HUDEP-2 (cell line): ENCODE results near the gene ZSWIM3.
"Not testable (repeated sequence)": the region's sequence is repeated elsewhere in the genome, so short reads cannot be mapped to it uniquely, and the experiment has no call there.

ENCODE experiments used
- DNase-seq, 76 experiments: peaks; one replicate each; lab custom pipeline; 2025; ENCODE audit not compliant: unreplicated experiment in 76 of 76; lab: John Stamatoyannopoulos, UW

The ZSWIM3 gene

DNA sequence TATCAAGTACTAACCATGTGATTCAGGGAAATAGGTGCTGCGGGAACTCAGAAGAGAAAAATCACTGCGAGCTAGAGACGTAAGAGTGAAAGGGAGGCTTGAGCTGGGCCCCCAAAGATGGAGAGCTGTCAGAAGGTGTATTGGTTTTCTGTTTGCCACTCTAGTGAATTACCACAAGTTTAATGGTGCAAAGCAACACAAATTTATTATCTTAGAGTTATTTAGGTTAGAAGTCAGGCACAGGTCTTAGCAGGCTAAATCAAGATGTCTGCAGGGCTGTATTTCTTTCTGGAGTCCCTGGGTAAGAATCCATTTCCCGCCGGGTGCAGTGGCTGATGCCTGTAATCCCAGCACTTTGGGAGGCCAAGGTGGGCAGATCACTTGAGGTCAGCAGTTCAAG is 2.5 kb downstream of the ZSWIM3 start:
- DNase-seq: no peak

DNA sequence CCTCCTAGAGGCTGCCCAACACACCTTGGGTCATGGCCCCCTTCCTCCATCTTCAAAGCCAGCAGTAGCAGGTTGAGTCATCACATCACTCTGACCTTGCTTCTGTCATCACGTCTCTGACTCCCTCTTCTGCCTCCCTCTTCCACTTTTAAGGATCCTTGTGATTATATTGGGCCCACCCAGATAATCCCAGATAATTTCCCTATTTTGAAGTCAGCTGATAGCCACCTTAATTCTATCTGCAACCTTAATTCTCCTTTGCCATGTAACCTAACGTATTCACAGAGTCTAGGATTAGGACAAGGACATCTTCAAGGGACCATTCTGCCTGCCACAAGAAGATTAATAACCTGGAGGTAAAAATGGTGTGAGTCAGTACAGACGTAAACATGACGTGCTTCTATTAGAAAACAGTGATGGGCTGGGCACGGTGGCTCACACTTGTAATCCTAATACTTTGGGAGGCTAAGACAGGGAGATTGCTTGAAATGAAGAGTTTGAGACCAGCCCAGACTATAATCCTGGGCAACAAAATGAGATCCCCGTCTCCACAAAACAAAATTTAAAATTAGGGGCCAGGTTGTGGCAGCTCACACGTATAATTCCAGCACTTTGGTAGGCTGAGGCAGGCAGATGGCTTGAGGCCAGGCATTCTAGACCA is 3.3 kb downstream of the ZSWIM3 start:
- DNase-seq: peak in 13 of 76 experiments; percentile 5 to 55 (median 24)

DNA sequence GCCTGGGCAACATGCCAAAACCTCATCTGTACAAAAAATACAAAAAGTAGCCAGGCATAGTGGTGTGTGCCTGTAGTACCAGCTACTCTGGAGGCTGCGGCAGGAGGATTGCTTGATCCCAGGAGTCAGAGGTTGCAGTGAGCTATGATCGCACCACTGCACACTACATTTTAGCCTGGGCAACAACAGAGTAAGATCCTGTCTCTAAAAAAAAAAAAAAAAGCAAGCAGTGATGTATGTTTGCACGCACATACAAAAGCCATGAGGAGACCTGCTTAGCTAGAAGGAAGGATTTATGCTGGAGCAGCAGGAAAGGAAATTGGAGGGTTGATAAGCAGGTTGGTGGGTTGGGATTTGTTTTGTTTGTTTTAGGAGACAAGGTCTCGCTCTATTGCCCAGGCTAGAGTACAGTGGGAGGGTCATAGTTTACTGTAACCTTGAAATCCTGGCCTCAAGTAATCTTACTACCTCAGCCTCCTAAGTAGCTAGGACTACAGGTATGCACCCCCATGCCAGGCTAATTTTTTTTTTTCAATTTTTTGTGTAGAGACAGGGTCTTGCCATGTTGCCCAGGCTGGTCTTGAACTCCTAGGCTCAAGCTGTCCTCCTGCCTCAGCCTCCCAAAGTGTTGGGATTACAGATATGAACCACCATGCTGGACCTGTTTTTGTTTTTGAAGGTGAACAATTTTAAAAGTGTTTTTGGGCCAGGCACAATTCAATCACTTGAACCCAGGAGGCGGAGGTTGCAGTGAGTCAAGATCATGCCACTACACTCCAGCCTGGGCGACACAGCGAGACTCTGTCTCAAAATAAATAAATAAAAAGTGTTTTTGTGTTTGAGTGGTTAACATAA is 4.0 kb downstream of the ZSWIM3 start:
- peak in 27 of 76 experiments; percentile 4 to 63 (median 33) for DNase-seq

DNA sequence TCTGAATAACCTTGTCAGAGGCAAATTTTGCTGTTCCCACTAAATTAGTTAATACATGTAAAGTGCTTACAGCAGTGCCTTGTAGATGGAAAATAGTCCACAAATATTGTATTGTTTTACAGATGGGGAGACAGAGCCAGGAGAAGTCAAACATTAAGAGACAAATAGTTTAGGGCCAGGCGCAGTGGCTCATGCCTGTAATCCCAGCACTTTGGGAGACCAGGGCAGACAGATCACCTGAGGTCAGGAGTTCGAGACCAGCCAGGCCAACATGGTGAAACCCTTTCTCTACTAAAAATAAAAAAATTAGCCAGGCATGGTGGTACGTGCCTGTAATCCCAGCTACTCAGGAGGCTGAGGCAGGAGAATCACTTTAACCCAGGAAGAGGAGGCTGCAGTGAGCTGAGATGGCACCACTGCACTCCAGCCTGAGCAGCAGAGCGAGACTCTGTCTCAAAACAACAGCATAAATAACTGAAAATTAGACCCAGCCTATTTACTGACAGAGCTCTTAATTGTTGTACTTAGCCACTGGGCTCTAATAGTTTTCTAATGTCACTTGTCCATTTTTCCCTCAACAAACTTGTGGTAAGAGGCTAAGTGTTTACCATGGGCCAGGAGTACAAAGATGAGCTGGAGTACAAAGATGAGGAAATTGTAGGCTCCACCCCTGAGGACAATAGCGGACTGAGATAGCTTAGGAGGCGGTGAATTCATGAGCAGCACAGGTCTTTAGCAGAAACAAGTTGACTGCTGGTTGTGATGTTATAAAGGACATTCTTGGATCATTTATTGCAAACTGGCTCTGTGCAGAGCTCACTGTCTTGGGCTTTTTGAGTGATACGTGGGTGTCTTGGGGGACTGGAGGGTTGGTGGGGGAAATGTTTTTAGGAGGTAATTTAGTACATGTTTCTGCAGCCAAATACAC is 6.4 kb downstream of the ZSWIM3 start:
- peak in 1 of 76 experiments; percentile 1 for DNase-seq

DNA sequence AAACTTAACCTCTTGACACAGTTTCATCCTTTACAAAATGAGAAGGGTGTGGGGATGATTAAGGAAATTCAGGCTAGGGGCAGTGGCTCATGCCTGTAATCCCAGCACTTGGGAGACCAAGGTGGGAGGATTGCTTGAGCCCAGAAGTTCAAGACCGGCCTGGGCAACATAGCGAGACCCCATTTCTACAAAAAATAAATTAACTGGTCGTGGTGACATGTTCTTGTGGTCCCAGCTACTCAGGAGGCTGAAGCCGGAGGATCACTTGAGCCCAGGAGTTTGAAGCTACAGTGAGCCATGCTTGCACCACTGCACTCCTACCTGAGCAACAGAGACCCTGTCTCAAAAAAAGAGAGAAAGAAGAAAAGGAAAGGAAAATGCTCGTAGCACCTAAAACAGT is 9.0 kb downstream of the ZSWIM3 start:
- no peak for DNase-seq

DNA sequence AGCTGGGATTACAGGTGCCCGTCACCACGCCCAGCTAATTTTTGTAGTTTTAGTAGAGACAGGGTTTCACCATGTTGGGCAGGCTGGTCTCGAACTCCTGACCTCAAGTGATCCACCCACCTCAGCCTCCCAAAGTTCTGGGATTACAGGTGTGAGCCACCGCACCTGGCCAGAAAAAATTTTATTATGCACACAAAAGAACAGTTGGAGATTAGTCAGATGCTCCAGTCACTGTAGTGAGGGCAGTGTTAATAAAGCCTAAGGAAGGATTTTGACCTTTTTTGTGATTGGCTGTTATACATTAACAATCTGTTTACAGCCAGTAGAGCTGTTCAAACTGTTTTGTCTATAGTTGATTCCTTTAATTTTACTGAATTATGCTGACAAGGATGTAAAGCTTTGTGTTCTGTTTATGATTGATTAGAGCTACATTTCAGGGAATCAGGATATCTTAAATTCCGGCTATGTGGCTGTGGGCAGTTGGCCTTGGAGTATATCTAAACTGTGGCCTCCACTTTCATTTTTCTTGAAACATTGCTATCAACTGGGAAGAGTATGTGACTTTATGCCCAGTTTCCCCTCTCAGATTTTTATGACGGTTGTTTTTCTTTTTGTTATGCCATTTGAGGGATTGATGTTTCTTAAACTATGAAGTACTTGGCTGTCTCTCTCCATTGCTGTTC is 9.9 kb downstream of the ZSWIM3 start:
- no peak for DNase-seq

DNA sequence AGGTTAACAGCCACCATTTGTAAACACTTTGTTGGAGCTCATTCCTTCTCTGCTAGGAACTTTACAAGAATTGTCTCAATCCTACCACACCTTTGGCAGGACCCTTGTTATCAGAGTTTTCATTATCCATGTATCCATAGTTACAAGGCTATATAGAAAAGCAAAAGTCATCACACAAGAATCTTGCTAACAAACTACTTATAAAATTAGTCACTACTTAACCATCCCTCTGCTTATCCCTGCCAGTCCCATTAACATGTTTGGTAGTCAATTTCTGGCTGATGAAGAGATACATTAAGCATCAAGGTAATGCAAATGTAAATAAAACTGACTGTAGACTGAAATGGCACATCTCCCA is 10.4 kb downstream of the ZSWIM3 start:
- no peak for DNase-seq

DNA sequence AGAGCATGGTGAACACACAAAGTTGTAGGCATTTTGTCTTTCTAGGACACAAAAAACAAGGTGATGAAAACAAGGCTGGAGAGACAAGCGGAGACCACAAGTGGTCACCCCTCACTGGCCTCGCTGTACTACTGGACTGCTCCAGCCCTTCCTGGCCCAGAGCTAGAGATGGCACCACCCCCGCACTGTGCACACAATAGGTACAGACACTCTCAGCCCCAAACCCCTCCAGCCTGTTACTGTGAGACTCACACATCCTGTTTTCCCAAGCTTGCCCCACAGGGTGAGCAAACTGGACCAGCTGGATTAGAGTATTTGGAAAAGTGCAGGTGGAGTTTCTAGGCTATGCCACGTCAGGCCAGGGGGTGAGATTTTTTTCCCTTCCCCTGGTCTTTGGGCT is 15.2 kb downstream of the ZSWIM3 start:
- no peak for DNase-seq

DNA sequence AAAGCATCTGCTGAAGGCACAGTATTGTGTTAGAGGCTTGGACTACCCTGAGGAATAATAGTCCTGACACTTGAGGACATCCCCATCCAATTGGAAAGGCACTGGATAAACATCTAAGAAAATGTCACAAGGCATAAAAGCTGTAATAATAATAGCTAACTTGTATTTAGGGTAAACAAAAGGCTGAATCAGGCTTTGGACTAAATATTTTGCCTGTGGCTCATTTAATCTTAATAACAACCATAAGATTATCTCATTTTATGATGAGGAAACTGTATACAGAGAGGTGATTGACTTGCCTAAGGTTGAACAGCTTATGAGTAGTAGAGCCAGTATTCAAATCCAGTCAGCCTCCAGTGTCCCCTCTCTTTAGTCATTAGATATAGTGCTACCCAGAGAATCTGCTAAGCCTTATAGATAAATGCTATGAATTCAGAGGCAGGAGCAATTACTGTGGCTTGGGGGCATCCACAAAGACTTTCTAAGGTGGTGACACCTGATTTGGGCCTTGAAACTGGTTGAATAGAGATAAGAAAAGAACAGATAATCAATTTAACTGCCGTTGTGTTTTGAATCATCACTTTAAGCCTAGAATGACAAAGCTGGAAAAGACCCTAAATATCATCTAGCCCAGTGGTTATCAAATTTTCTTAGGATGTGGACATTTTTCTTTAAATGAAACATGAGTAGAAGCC is 16.1 kb downstream of the ZSWIM3 start:
- DNase-seq: peak in 4 of 76 experiments; percentile 15 to 32 (median 20)

DNA sequence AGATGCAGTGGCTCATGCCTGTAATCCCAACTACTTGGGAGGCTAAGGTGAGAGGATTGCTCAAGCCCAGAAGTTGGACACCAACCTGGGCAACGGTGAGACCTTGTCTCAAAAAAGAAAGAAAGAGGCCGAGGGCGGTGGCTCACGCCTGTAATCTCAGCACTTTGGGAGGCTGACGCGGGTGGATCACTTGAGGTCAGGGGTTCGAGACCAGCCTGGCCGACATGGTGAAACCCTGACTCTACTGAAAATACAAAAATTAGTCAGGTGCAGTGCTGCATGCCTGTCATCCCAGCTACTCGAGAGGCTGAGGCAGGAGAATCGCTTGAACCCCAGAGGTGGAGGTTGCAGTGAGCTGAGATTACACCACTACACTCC is 16.7 kb downstream of the ZSWIM3 start:
- DNase-seq: not testable (repeated sequence)

DNA sequence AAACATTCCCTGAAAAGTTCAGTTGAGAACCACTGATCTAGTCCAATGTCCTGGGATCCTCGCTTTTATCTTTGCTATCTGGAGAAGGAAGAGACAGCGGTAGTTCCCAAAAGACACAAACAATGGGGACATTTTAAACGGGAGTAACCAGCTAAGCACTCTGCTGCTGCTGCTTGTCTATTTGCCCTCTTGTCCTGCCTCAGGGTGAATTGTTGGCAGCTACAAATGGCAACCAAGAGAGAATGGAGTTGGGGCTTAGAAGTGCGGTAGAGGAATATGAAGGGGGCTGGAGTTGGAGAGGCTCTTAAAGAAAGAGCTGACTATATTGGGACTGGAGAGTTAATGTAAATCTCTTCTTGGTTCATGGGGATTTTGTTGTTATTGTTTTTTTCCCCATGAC is 17.2 kb downstream of the ZSWIM3 start:
- DNase-seq: no peak

DNA sequence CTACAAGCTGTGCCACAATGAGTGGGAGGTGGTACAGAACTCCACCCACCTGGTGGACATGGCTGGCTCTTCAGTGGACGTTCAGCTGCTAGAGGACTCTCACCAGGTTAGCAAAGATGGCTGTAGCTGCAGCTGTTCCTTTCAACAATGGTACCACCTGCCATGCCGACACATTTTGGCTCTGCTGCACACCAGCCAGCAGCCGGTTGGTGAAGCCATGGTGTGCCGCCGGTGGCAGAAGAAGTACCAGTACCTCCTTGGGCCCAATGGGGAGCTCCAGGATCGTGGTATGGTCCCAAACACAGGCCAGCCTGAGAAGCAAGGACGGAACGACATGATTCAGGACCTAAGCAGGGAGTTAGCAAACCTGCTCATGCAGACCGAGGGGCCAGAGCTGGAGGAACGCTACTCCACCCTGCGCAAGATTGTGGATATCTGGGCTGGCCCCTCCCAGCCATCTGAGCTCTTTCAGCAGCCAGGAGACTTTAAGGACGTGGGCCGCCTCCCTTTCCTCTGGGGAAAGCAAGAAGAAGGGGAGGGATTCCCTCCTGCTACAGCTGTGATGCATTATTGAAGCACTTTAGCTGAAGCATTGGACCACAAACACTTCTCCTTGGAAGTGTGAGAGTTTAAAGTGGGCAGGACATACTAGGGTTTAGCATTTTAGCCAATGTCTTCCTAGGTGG is 20.8 kb downstream of the ZSWIM3 start:
- peak in 70 of 76 experiments; percentile 14 to 88 (median 58) for DNase-seq

DNA sequence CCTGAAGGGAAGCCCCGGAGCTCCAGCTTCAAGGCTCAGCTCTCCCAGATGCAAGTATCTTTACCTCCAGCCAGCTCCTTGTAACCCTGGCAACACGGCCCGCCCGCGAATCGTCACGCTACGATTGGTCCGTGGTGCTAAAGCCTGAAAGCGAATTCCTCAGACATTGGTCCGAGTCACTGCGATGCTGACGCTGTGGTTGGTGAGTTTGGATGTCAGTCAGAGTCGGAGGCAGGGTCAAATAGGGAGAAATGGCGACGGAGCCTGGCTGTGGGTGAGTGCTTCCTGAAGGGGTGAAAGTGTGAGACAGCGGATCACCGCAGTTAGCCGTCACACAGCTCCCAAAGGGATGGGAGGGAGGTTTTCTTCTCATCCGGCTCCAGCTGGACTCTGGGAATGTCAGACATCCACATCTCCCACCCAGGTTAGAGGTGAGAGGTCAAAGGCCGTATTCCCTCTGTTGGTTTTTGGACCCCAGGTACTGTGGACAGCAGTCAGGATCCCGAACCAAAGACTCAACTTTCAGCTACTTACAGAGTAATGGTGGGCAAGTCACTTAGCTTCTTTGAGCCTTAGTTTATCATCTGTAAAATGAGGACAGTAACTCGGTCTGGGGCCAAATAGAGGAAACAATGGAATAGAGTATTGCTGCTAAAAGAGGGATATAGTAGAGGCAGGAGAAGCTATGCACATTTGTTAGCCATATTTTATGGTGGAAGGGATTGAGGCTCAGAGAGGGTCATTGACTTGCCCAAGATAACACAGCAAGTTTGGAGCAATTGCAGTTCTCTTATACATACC is 23.8 kb downstream of the ZSWIM3 start, which contains the start of gene ZSWIM1:
Gene ZSWIM1, plus strand, starts transcription at position 240 of the 801 bp plus-strand sequence. CDS start 1,366 bp downstream, outside the sequence.
- DNase-seq: peak; percentile 41 to 100 (median 97)

DNA sequence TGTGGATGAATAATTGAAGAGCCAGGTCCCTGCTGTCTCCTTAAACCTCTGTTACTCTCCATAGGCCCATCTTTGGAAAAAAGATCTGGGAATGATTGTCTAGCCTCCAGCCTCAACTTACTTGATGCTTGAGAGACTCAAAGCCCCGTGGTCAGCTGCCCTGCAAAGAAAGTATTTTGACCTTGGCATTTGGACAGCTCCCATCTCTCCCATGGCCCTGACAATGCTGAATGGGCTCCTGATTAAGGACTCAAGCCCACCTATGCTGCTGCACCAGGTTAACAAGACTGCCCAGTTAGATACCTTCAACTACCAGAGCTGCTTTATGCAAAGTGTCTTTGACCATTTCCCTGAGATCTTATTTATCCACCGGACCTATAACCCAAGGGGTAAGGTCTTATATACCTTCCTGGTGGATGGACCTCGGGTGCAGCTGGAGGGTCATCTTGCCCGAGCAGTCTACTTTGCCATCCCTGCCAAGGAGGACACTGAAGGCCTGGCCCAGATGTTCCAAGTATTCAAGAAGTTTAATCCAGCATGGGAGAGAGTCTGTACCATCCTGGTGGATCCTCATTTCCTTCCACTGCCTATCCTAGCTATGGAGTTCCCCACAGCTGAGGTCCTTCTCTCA is 25.2 kb downstream of the ZSWIM3 start:
- DNase-seq: no peak

DNA sequence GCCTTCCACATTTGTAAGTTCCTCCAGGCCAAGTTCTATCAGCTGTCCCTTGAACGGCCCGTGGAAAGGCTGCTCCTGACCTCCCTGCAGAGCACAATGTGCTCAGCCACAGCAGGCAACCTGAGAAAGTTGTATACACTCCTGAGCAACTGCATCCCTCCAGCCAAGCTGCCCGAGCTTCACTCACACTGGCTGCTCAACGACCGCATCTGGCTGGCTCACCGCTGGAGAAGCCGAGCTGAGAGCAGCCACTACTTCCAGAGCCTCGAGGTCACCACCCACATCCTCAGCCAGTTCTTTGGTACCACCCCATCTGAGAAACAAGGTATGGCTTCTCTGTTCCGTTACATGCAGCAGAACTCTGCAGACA is 25.7 kb downstream of the ZSWIM3 start:
- no peak for DNase-seq

DNA sequence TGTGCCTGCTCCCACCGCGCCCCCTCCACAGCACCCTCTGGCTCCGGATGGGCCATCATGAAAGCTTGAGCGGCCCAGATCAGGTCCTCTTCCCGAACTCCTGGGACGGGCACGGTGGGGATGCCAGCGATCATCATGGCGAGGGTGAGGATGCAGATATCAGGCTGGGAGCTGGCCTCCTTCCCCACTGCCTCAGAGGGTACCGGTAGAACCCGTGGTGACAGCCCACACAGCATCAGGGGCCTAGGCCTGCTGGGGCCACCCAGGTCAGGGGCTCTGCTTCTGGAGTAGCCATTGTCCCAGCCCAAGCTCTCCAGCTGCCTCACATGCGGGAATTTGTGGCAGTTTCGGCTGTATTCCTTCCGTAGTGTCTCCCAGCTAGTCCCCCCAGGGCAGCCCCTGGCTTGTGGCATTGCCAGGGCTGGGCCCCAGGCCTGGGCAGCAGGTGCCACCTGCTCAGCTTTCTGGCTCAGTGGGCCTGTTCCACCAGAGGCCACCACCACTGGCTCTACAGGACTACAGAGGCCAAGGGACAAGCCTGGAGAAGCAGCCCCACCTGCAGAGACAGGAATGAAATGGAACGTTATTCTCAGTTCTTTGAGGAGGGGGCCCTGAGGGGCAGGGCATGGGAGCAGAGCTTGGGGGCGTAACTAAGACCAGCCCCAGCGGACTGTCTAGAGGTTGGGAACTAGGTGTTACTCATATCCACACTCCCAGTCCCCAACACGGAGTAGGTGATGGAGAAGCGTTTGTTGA is 29.4 kb downstream of the ZSWIM3 start:
- DNase-seq: no peak

DNA sequence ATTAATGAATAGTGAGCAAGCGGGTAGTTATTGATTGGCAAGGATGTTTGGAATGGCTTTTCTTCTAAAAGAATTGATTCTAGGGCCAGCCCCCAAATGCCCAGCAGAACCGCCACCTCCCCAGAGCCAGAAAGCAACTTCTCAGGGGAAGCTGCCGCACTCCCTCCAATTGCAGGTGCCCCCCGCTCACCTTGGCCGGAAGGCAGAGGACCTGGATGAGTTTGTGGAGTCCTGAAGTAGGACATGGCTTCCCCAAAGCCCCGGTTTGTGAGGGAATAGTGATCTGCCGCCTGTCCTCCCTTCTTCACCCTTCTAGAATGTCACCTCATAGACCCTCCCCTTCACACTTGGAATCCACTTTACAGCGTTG is 29.9 kb downstream of the ZSWIM3 start, which contains the start of gene SPATA25:
Gene SPATA25, minus strand, starts transcription at position 277 of the 370 bp plus-strand sequence. Its CDS starts 32 bp downstream, at position 245.
- DNase-seq: no peak
